Breast epithelium (tissue), 4 donors: ENCODE data around the gene JAGN1. TPM values are rescaled to one million over a fixed set of nuclear protein-coding genes. Genes with fewer than 3 reads are reported as not detected.
"Not testable (repeated sequence)": the region's sequence is repeated elsewhere in the genome, so short reads cannot be mapped to it uniquely, and the experiment has no call there.

ENCODE experiments used
- DNase-seq, 2 donors: peaks; one replicate each; pipeline ENCODE4 v3.0.0-alpha.2; 2019; ENCODE audit warnings: low spot score in 2 of 2
- H3K27ac ChIP-seq, 2 donors: fragments of 200-600 bp; sonication (generic) in 1 of 2; one replicate each; pipeline ENCODE4 v1.5.1; 2016 to 2019; ENCODE audit warnings: mild to moderate bottlenecking in 1 of 2
- H3K27me3 ChIP-seq, 2 donors: fragments of 200-600 bp; sonication (generic) in 1 of 2; one replicate each; pipeline versions ENCODE4 v1.5.1 to v1.6.0; 2017 to 2019; ENCODE audit warnings: control low read depth in 1 of 2, mild to moderate bottlenecking in 1 of 2
- H3K36me3 ChIP-seq: fragments of 200-600 bp; one replicate; pipeline ENCODE4 v1.5.1; 2019
- H3K4me1 ChIP-seq, 2 donors: fragments of 200-600 bp; sonication (generic); one replicate each; pipeline ENCODE4 v1.5.1; 2016 to 2019; ENCODE audit warnings: control low read depth in 1 of 2
- H3K4me3 ChIP-seq, 3 donors: fragments of 200-600 bp; sonication (generic); 1 replicate in 2 of 3; 2 replicates in 1 of 3; pipeline ENCODE4 v1.5.1; 2016 to 2019; ENCODE audit warnings: mild to moderate bottlenecking in 3 of 3, moderate library complexity in 2 of 3
- H3K9me3 ChIP-seq, 2 donors: fragments of 200-600 bp; sonication (generic) in 1 of 2; one replicate each; pipeline ENCODE4 v1.5.1; 2016 to 2019; ENCODE audit warnings: control low read depth in 1 of 2
- POLR2A ChIP-seq: fragments of 450-650 bp; IDR thresholded peaks from one replicate; pipeline ENCODE4 v1.6.1; 2016; ENCODE audit warnings: antibody characterized with exemption, mild to moderate bottlenecking, moderate library complexity
- POLR2AphosphoS5 ChIP-seq, 3 donors: sonication (generic); formaldehyde crosslinking; IDR thresholded peaks; one replicate each; pipeline ENCODE4 v1.6.1; 2017; ENCODE audit warnings: antibody characterized with exemption in 3 of 3
- intact Hi-C: fragments of 100-400 bp; cut with DNase I; formaldehyde crosslinking; loops from one replicate; pipeline ENCODE4 v1.15.1; 2023; ENCODE audit warnings: low total_unique reads
- total RNA-seq, 3 donors: library from RNA; depleted of rRNA; stranded (reverse); fragments of >200 nt; gene quantifications; one replicate each; pipeline ENCODE4 v1.1.0, GENCODE V29; 2016
- TF ChIP-seq, protein P1 (sequence below), 3 donors: fragments of 450-650 bp; IDR thresholded peaks; one replicate each; pipeline ENCODE4 v1.5.1; 2016 to 2017; ENCODE audit warnings: antibody characterized with exemption in 3 of 3, mild to moderate bottlenecking in 3 of 3, moderate library complexity in 3 of 3

Gene JAGN1
- total RNA-seq, 3 donors from 2014 or later, result 34.1 to 73.1 (median 56.5) TPM

DNA sequence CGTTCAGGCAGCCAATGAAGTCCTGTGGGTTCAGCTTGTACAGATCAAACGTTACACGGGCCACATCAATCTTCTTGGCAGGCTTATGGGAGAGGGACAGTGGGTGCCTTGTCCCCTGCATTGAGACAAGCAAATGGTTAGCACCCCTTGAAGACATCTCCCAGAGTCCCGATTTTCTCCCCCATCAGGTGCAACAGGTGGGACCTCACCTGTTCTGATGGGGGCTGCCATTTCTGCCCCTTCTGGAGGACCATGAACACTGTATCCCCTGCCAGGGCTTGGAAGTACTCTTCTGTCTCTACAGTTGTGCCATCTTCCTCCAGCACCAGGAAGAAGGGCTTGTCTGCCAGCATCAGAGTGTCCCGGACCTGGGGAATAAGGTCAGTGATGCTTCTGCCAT, 20.5 kb upstream of the JAGN1 start:
- Histone ChIP-seq H3K27ac (no peak overlapping the region), H3K9me3 (no peaks in the 10 kb centered on the region), H3K4me3 (no peak overlapping the region), H3K36me3 (no peaks in the 10 kb centered on the region), H3K27me3 (no peaks in the 10 kb centered on the region), H3K4me1 (peaks cover 1 to 4% of the 10 kb centered on the region in 2 donors)
- TF ChIP-seq POLR2AphosphoS5 (IDR thresholded peaks at IDR 0.05) (no peak), POLR2A (no peak)
- TF ChIP-seq, protein P1, sequence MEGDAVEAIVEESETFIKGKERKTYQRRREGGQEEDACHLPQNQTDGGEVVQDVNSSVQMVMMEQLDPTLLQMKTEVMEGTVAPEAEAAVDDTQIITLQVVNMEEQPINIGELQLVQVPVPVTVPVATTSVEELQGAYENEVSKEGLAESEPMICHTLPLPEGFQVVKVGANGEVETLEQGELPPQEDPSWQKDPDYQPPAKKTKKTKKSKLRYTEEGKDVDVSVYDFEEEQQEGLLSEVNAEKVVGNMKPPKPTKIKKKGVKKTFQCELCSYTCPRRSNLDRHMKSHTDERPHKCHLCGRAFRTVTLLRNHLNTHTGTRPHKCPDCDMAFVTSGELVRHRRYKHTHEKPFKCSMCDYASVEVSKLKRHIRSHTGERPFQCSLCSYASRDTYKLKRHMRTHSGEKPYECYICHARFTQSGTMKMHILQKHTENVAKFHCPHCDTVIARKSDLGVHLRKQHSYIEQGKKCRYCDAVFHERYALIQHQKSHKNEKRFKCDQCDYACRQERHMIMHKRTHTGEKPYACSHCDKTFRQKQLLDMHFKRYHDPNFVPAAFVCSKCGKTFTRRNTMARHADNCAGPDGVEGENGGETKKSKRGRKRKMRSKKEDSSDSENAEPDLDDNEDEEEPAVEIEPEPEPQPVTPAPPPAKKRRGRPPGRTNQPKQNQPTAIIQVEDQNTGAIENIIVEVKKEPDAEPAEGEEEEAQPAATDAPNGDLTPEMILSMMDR (IDR thresholded peaks at IDR 0.05), result no peak
- DNase-seq, result no peak
- intact Hi-C loops, result no loop called here

DNA sequence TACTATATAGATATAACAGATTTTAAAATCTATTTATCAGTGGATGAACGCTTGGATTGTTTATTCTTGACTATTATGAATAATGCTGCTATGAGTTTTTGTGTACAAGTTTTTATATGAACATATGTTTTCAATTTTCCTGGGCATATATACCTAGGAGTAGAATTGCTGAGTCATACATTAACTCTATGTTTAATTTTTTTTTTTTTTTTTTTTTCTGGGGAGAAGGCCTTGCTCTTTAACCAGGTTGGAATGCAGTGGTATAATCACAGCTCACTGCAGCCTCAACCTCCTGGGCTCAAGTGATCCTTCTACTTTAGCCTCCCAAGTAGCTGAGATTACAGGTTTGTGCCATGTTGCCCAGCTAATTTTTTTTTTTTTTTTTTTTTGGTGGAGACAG, 19.4 kb upstream of the JAGN1 start:
- Histone ChIP-seq H3K27ac (no peak overlapping the region), H3K36me3 (no peaks in the 10 kb centered on the region), H3K4me3 (no peak overlapping the region), H3K4me1 (no peaks in the 10 kb centered on the region), H3K27me3 (no peaks in the 10 kb centered on the region), H3K9me3 (no peaks in the 10 kb centered on the region)
- intact Hi-C loops, result no loop called here
- DNase-seq, result no peak
- no peak for TF ChIP-seq POLR2A
- TF ChIP-seq, protein P1 (IDR thresholded peaks at IDR 0.05), result no peak

DNA sequence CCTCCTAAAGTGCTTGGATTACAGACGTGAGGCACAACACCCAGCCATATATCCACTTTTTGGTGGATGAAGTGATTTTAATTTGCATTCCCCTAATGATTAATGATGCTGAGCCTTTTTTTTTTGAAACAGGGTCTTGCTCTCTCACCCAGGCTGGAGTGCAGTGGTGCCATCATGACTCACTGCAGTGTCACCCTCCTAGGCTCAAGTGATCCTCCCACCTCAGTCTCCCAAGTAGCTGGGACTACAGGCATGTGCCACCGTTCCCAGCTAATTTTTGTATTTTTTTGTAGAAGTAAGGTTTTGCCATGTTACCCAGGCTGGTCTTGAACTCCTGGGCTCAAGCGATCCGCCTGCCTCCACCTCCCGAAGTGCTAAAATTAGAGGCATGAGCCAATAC, 18.3 kb upstream of the JAGN1 start:
- H3K4me1 ChIP-seq, DNase-seq, H3K27me3 ChIP-seq, intact Hi-C loops, H3K4me3 ChIP-seq, H3K9me3 ChIP-seq, H3K27ac ChIP-seq, H3K36me3 ChIP-seq: not testable (repeated sequence)

DNA sequence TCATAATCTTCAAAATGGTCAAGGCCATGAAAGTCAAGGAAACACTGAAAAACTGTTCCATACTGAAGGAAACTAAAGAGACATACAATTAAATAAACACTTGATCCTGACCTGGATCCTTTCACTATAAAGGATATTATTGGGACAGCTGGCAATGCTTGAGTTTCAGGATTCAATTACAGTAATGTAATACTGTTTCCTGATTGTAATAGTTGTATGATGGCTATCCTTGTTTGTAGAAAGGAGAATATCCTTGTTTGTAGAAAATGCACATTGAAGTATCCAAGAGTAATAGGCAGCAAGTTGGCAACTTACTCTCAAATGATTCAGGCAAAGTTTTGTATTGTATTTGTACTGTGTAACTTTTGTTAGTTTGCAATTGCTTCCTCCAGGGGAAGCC, 15.0 kb upstream of the JAGN1 start:
- no peak overlapping the region for H3K4me3 ChIP-seq
- H3K9me3 ChIP-seq, result no peaks in the 10 kb centered on the region
- H3K36me3 ChIP-seq, result no peaks in the 10 kb centered on the region
- no peaks in the 10 kb centered on the region for H3K4me1 ChIP-seq
- DNase-seq, result no peak
- H3K27ac ChIP-seq, result peak overlapping the region in 1 of 2 donors; percentile 19
- intact Hi-C loops, result no loop called here
- TF ChIP-seq, protein P1 (IDR thresholded peaks at IDR 0.05), result no peak
- TF ChIP-seq POLR2A (no peak), POLR2AphosphoS5 (IDR thresholded peaks at IDR 0.05) (no peak)
- H3K27me3 ChIP-seq, result no peaks in the 10 kb centered on the region

DNA sequence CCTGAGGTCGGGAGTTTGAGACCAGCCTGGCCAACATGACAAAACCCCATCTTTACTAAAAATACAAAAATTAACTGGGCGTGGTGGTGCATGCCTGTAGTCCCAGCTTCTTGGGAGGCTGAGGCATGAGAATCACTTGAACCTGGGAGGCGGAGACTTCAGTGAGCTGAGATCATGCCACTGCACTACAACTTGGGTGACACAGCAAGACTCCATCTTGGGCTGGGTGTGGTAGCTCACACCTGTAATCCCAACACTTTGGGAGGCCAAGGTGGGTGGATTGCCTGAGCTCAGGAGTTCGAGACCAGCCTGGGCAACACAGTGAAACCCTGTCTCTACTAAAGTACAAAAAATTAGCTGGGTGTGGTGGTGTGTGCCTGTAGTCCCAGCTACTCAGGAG, 14.2 kb upstream of the JAGN1 start:
- H3K4me3 ChIP-seq, H3K36me3 ChIP-seq, DNase-seq, H3K9me3 ChIP-seq, H3K27me3 ChIP-seq, intact Hi-C loops, H3K4me1 ChIP-seq: not testable (repeated sequence)
- H3K27ac ChIP-seq, result peak overlapping the region in 1 of 2 donors; percentile 19

DNA sequence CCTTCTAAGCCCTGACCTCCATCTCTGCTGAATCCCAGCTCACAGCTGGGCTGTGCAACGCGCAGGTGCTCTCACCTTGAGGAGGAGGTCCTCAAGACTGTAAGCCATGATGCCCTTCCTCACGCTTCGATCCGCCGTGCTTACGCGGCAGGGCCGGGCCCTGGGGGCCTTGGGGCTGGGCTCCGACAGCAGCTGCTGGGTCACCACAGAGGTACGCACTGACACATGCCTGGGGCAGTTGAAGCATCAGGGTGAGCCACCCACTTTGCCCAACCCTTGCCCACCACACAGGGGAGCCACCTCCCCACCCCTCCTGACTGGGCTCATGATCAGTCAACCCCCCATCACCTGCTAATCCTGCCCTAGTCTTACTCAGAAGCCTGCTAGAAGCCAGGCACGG, 13.4 kb upstream of the JAGN1 start:
- Histone ChIP-seq H3K9me3 (no peaks in the 10 kb centered on the region), H3K27ac (no peak overlapping the region), H3K36me3 (no peaks in the 10 kb centered on the region), H3K4me1 (no peaks in the 10 kb centered on the region), H3K27me3 (no peaks in the 10 kb centered on the region), H3K4me3 (no peak overlapping the region)
- no peak for TF ChIP-seq POLR2A
- TF ChIP-seq, protein P1 (IDR thresholded peaks at IDR 0.05), result no peak
- TF ChIP-seq POLR2AphosphoS5 (IDR thresholded peaks at IDR 0.05), result no peak
- intact Hi-C loops, result no loop called here
- no peak for DNase-seq
